HG03095 (cell line): ENCODE data around the gene AHCYL1.

Experiments used
- ATAC-seq: cut with Tn5 transposase; IDR thresholded peaks from one replicate; pipeline ENCODE4 v1.9.1; 2021; ENCODE audit warnings: moderate library complexity; ENCODE audit not compliant: unreplicated experiment

Gene AHCYL1

DNA sequence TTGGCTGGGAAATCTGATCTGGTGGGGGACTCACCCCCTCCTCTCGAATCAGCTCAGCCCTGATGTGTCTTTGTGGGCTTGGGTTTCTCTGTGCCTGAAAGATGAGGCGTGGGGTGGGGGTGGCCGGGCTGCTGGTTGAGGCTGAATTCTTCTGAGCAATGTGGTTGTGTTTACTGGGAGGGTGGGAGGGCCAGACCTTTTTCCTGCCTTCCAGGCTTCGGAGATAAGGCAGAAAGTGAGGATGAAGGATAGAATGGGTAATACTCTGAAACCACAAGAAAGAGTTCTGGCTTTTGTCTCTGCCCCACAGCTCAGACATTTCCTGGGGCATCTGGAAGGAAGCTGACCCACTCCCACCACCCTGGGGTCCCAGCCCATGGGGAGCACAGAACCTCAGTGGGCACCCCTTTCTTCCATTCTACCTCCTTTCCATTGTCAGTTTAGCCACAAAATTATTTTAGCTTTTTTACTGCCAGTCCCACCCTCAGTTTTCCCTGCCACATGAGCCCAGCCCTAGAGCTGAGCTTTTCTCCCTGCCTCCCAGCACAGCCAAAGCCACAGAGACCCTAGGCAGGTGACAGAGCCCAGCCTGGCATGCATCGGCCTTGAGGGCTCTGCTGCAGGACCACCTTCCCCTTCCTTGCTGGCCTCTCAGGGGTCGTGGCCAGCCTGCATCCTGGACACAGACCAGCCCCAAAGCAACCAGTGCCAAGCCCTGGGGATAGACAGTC is 74.7 kb downstream of the AHCYL1 start:
- no peak for ATAC-seq

- no peak for ATAC-seq
These were observed 75.6 kb downstream of the AHCYL1 start for GRCh38 chr1:110060034-110060661.

DNA sequence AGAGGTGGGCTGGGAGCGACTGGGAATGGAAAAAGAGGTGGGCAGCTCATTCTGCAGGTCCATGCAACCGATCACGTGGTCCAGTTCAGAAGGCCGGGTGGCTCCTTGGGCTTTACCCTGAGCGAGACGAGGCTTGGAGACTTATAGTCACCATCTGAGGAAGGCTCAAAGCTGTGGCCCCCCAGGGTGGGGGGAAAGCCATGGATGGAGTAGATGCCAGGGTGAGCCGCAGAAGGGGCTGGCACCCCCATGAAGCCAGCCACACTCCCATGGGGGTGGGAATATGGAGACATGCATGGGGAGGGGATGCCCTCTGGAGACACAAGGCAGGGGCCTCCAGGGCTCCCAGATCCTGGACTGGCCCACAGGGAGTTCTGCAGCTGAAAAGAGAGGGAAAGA is 76.1 kb downstream of the AHCYL1 start:
- ATAC-seq: no peak

- no peak for ATAC-seq
These were observed 76.8 kb downstream of the AHCYL1 start for GRCh38 chr1:110061341-110061740.

GRCh38 chr1:110062612-110063011 is 78.0 kb downstream of the AHCYL1 start:
- ATAC-seq: no peak

- no peak for ATAC-seq
These were observed 79.2 kb downstream of the AHCYL1 start for GRCh38 chr1:110063781-110064180.

DNA sequence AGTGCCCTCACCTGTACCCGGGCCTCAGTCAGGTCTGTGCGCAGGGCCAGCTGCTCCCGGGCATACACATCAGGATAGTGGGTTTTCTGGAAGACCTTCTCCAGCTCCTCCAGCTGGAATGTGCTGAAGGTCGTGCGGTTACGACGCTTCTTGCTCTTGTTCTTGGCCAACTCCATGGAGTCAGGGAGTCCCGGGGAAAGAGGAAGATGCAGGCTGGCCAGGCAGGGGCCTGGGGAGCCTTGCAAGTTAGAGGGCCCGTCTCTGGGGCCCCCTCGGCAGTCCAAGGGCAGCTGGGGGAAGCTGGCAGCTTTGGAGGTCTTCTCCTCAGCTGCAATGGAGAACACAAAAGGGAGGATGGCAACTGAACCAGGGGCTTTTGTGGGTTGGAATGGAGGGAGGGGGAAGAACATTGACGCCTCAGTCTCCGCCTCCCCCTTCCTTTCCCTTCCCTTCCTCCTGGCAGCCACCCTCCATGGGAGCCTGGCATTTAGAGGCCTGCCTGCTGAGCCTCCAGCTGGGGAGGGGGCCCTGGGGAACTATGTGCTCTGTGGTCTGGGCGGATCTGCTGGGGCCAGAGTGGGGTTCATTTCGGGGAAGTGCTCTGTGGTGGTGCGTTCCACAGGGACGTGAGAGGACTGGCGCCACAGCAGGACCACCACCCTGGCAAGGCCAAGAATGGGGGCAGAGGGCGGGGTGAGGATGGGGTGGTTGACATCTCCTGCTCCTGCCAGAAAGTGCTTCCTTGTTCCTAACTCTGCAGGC is 80.2 kb downstream of the AHCYL1 start:
- ATAC-seq: no peak

DNA sequence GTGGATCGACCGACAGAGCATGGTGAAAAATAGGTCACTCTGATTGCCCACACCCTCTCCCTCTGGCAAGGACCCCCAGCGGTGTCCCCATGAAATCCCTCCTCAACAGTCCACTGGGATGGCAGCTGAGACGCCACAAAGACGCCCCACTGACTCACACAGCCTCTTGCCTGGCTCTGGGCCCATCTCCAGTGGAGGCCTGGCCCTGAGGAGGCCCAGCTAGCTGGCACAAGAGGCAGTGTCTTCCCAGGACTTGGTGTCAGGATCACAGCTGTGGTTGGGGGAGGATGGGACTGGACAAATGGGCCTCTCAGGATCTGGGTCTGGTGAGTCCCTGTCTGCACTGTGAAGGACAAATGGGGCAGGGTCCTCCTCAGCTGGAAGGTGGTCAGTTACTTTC is 81.3 kb downstream of the AHCYL1 start:
- no peak for ATAC-seq

DNA sequence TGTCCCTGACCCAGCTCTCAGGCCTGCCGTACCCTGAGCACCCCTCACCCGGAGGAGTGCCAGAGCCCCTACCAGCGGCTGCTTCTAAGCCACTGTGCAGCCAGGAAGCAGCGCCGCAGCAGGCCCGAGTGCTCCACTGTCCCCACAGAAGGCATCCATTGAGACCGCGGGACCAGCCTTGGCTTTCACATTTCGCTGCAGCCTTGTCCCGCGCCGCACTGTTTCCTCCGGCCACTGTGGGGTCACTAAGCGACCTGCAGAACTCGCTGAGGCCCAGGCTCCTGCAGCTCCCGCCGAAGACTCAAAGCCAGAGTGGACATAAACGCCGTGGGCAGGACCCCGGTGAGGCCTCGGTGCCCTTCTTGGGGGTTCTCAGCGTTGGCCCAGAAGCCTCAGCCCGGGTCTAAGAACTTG is 82.9 kb downstream of the AHCYL1 start:
- no peak for ATAC-seq

GRCh38 chr1:110067893-110068645 is 83.5 kb downstream of the AHCYL1 start:
- ATAC-seq: no peak

GRCh38 chr1:110068646-110069403 is 84.3 kb downstream of the AHCYL1 start:
- no peak for ATAC-seq

GRCh38 chr1:110069404-110070281 is 85.1 kb downstream of the AHCYL1 start:
- no peak for ATAC-seq

DNA sequence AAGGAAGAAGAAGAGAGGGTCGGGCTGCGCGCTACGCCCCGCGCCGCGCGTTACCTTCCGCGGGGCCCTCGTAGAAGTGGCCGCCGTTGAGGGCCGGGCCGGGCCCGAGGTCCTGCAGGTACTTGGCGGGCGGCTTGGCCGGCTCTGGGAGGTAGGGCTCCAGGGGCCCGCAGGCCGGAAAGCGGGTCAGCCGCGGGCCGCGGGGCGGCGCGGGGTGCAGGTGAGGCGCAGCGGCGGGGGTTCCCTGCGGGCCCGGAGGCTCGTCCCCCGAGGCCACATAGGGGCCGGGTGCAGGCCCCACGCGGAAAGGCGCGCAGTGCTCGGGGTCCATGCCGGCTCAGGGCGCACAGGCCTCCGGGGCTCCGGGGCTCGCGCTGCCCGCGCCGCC is 85.7 kb downstream of the AHCYL1 start:
- ATAC-seq: no peak

- ATAC-seq: no peak
These were observed 86.2 kb downstream of the AHCYL1 start, which contains the start of gene ALX3 for GRCh38 chr1:110070671-110071242. Gene ALX3, minus strand, starts transcription at chr1:110070672. Its CDS starts 60 bp downstream, at chr1:110070612.
